ENCODE data around the gene NTRK1. TPM values are rescaled to one million over a fixed set of nuclear protein-coding genes. Genes with fewer than 3 reads are reported as not detected.

Gene NTRK1
- total RNA-seq, 4 donors from 2014 or later, result 0.20 to 2.6 (median 0.64) TPM; not detected in 1

- 97% methylated on average over 4 of the region's 5 CpGs; no CpG with 5 or more reads in 1 of the 2 donors for WGBS, 2 donors (ENCODE audit: low coverage in 1 of 2)
- TF ChIP-seq POLR2A (IDR thresholded peaks at IDR 0.05) (no peak), POLR2AphosphoS5 (IDR thresholded peaks at IDR 0.05) (no peak), EP300 (IDR thresholded peaks at IDR 0.05; ENCODE audit: low read depth) (no peak), CTCF (IDR thresholded peaks at IDR 0.05) (no peak)
- no peaks in the 10 kb centered on the region for H3K36me3 ChIP-seq
These were observed 14.0 kb upstream of the NTRK1 start for GRCh38 chr1:156846643-156847042.

GRCh38 chr1:156847591-156848460 lies 12.8 kb upstream of the NTRK1 start:
- Histone ChIP-seq H3K27ac (no peak overlapping the region), H3K4me1 (peaks cover 0 to 20% (median 6%) of the 10 kb centered on the region in 4 donors), H3K36me3 (no peaks in the 10 kb centered on the region), H3K4me3 (no peak overlapping the region), H3K9me3 (no peaks in the 10 kb centered on the region), H3K27me3 (peaks cover 73% of the 10 kb centered on the region)
- intact Hi-C loops (cut with DNase I; ENCODE audit: low total_unique reads) (no loop called here), in situ Hi-C loops (cut with MboI; ENCODE audit: low pct_ligation_motif_present in 1 of 4, low pct_unique_long_range_greater_than_20kb in 1 of 4, low sequenced_read_pairs in 3 of 4) (no loop called here)
- DNase-seq, result no peak
- TF ChIP-seq POLR2A (IDR thresholded peaks at IDR 0.05) (no peak), EP300 (IDR thresholded peaks at IDR 0.05; ENCODE audit: low read depth) (no peak), POLR2AphosphoS5 (IDR thresholded peaks at IDR 0.05) (no peak), CTCF (IDR thresholded peaks at IDR 0.05) (no peak)
- 20 to 79% methylated on average over 1 to 7 of the region's 7 CpGs for WGBS, 2 donors (ENCODE audit: low coverage in 1 of 2)

More at GRCh38 chr1:156846643-156847042, 14.0 kb upstream of the NTRK1 start:
- Histone ChIP-seq H3K4me1 (peaks cover 0 to 15% (median 6%) of the 10 kb centered on the region in 4 donors), H3K4me3 (no peak overlapping the region), H3K27me3 (peaks cover 79% of the 10 kb centered on the region), H3K9me3 (no peaks in the 10 kb centered on the region), H3K27ac (no peak overlapping the region)
- intact Hi-C loops (cut with DNase I; ENCODE audit: low total_unique reads), result no loop called here
- no peak for DNase-seq
- in situ Hi-C loops (cut with MboI; ENCODE audit: low pct_ligation_motif_present in 1 of 4, low pct_unique_long_range_greater_than_20kb in 1 of 4, low sequenced_read_pairs in 3 of 4), result no loop called here

GRCh38 chr1:156848461-156849150 lies 12.1 kb upstream of the NTRK1 start:
- DNase-seq, result peak; percentile 65
- intact Hi-C loops (cut with DNase I; ENCODE audit: low total_unique reads) (no loop called here), in situ Hi-C loops (cut with MboI; ENCODE audit: low pct_ligation_motif_present in 1 of 4, low pct_unique_long_range_greater_than_20kb in 1 of 4, low sequenced_read_pairs in 3 of 4) (no loop called here)
- Histone ChIP-seq H3K4me3 (no peak overlapping the region), H3K27ac (no peak overlapping the region), H3K36me3 (no peaks in the 10 kb centered on the region), H3K9me3 (no peaks in the 10 kb centered on the region), H3K27me3 (peaks cover 66% of the 10 kb centered on the region), H3K4me1 (peaks cover 0 to 20% (median 6%) of the 10 kb centered on the region in 4 donors)
- WGBS, 2 donors (ENCODE audit: low coverage in 1 of 2), result 20 to 23% methylated on average over 1 to 21 of the region's 36 CpGs
- no peak for TF ChIP-seq POLR2A (IDR thresholded peaks at IDR 0.05)
- TF ChIP-seq POLR2AphosphoS5 (IDR thresholded peaks at IDR 0.05), result no peak
- no peak for TF ChIP-seq EP300 (IDR thresholded peaks at IDR 0.05; ENCODE audit: low read depth)
- TF ChIP-seq CTCF (IDR thresholded peaks at IDR 0.05), result no peak

- Histone ChIP-seq H3K4me3 (no peak overlapping the region), H3K27me3 (peaks cover 60% of the 10 kb centered on the region)
- 48% methylated on average over 22 of the region's 23 CpGs; no CpG with 5 or more reads in 1 of the 2 donors for WGBS, 2 donors (ENCODE audit: low coverage in 1 of 2)
These were observed 11.5 kb upstream of the NTRK1 start for GRCh38 chr1:156849151-156849496.

More at GRCh38 chr1:156849151-156849496, 11.5 kb upstream of the NTRK1 start:
- intact Hi-C loops (cut with DNase I; ENCODE audit: low total_unique reads), result no loop called here
- H3K27ac ChIP-seq, result no peak overlapping the region
- in situ Hi-C loops (cut with MboI; ENCODE audit: low pct_ligation_motif_present in 1 of 4, low pct_unique_long_range_greater_than_20kb in 1 of 4, low sequenced_read_pairs in 3 of 4), result no loop called here
- no peak for TF ChIP-seq POLR2AphosphoS5 (IDR thresholded peaks at IDR 0.05)
- no peak for TF ChIP-seq CTCF (IDR thresholded peaks at IDR 0.05)
- TF ChIP-seq POLR2A (IDR thresholded peaks at IDR 0.05), result no peak
- TF ChIP-seq EP300 (IDR thresholded peaks at IDR 0.05; ENCODE audit: low read depth), result no peak
- DNase-seq, result no peak
- peaks cover 0 to 20% (median 6%) of the 10 kb centered on the region in 4 donors for H3K4me1 ChIP-seq
- H3K9me3 ChIP-seq, result no peaks in the 10 kb centered on the region
- H3K36me3 ChIP-seq, result no peaks in the 10 kb centered on the region

All from transverse colon (tissue), 4 donors.